ENCODE results near the gene SIRT1.

The SIRT1 gene

GRCh38 chr10:67903581-67903980, 19.1 kb downstream of the SIRT1 start:
- Histone ChIP-seq H3K4me3 (ENCODE audit: low read length) (no peak overlapping the region), H3K9me3 (replicated peaks; ENCODE audit: insufficient read depth, low read length) (no peaks in the 10 kb centered on the region), H3F3A (ENCODE audit: insufficient read depth, low read length) (no peaks in the 10 kb centered on the region), H3K27me3 (replicated peaks; ENCODE audit: insufficient read depth, low read length) (no peaks in the 10 kb centered on the region), H2AFZ (ENCODE audit: low read length) (no peak overlapping the region), H3K36me3 (replicated peaks; ENCODE audit: insufficient read depth, low read length) (peaks cover 9% of the 10 kb centered on the region; the same call in 1 of the 2 replicates), H3K27ac (ENCODE audit: low read length) (no peak overlapping the region), H4K20me1 (ENCODE audit: insufficient read depth, low read length) (no peaks in the 10 kb centered on the region), H3K4me2 (ENCODE audit: low read depth, low read length) (no peak overlapping the region), H3K9ac (ENCODE audit: low read length) (no peak overlapping the region), H3K9me2 (replicated peaks; ENCODE audit: insufficient read depth, low read length) (no peaks in the 10 kb centered on the region), H3K4me1 (ENCODE audit: low read length) (no peaks in the 10 kb centered on the region), H3K79me2 (ENCODE audit: low read length) (peaks cover 27% of the 10 kb centered on the region)
- DNase-seq: no peak
- no peak for TF ChIP-seq EZH2phosphoT487 (IDR thresholded peaks at IDR 0.05; ENCODE audit: low read length)
- TF ChIP-seq CTCF (IDR thresholded peaks at IDR 0.05; ENCODE audit: low read length): no peak
- TF ChIP-seq EZH2 (optimal IDR thresholded peaks at IDR 0.05; ENCODE audit: low read depth, low read length): no peak

- Histone ChIP-seq H3K4me3 (ENCODE audit: low read length) (no peak overlapping the region), H3F3A (ENCODE audit: insufficient read depth, low read length) (no peaks in the 10 kb centered on the region), H3K27ac (ENCODE audit: low read length) (no peak overlapping the region), H3K27me3 (replicated peaks; ENCODE audit: insufficient read depth, low read length) (no peaks in the 10 kb centered on the region), H3K36me3 (replicated peaks; ENCODE audit: insufficient read depth, low read length) (peaks cover 10% of the 10 kb centered on the region; the same call in 1 of the 2 replicates), H3K9me3 (replicated peaks; ENCODE audit: insufficient read depth, low read length) (no peaks in the 10 kb centered on the region), H3K79me2 (ENCODE audit: low read length) (0 out of 2 replicates have a peak, but pooled peaks cover 4% of the 10 kb centered on the region), H2AFZ (ENCODE audit: low read length) (no peak overlapping the region), H4K20me1 (ENCODE audit: insufficient read depth, low read length) (no peaks in the 10 kb centered on the region), H3K4me2 (ENCODE audit: low read depth, low read length) (no peak overlapping the region), H3K4me1 (ENCODE audit: low read length) (no peaks in the 10 kb centered on the region), H3K9me2 (replicated peaks; ENCODE audit: insufficient read depth, low read length) (no peaks in the 10 kb centered on the region), H3K9ac (ENCODE audit: low read length) (no peak overlapping the region)
- no peak for DNase-seq
- no peak for TF ChIP-seq CTCF (IDR thresholded peaks at IDR 0.05; ENCODE audit: low read length)
- TF ChIP-seq EZH2 (optimal IDR thresholded peaks at IDR 0.05; ENCODE audit: low read depth, low read length): no peak
- no peak for TF ChIP-seq EZH2phosphoT487 (IDR thresholded peaks at IDR 0.05; ENCODE audit: low read length)
Observed at GRCh38 chr10:67912331-67912946, 28.0 kb downstream of the SIRT1 start.

- Histone ChIP-seq H3F3A (ENCODE audit: insufficient read depth, low read length) (no peaks in the 10 kb centered on the region), H3K36me3 (replicated peaks; ENCODE audit: insufficient read depth, low read length) (peaks cover 10% of the 10 kb centered on the region; the same call in 1 of the 2 replicates), H3K27ac (ENCODE audit: low read length) (no peak overlapping the region)
Observed at GRCh38 chr10:67914777-67915340, 30.4 kb downstream of the SIRT1 start.

More at GRCh38 chr10:67914777-67915340, 30.4 kb downstream of the SIRT1 start:
- Histone ChIP-seq H3K9me3 (replicated peaks; ENCODE audit: insufficient read depth, low read length) (no peaks in the 10 kb centered on the region), H3K9me2 (replicated peaks; ENCODE audit: insufficient read depth, low read length) (no peaks in the 10 kb centered on the region), H4K20me1 (ENCODE audit: insufficient read depth, low read length) (no peaks in the 10 kb centered on the region), H3K9ac (ENCODE audit: low read length) (no peak overlapping the region), H3K4me3 (ENCODE audit: low read length) (no peak overlapping the region), H2AFZ (ENCODE audit: low read length) (no peak overlapping the region), H3K79me2 (ENCODE audit: low read length) (0 out of 2 replicates have a peak, but pooled peaks cover 4% of the 10 kb centered on the region), H3K4me1 (ENCODE audit: low read length) (no peaks in the 10 kb centered on the region), H3K4me2 (ENCODE audit: low read depth, low read length) (no peak overlapping the region), H3K27me3 (replicated peaks; ENCODE audit: insufficient read depth, low read length) (no peaks in the 10 kb centered on the region)
- TF ChIP-seq CTCF (IDR thresholded peaks at IDR 0.05; ENCODE audit: low read length): no peak
- DNase-seq: no peak

Measured in MM.1S (cell line).